CD4-positive, alpha-beta T cell treated with Interleukin-17A for 1 hour (primary cell): ENCODE data around the gene KRT83.

Experiments
- DNase-seq: peaks from one replicate; pipeline ENCODE4 v3.0.0-alpha.2; 2020

Gene KRT83

GRCh38 chr12:52285172-52285745, 35.9 kb downstream of the KRT83 start:
- no peak for DNase-seq

GRCh38 chr12:52284562-52285171, 36.5 kb downstream of the KRT83 start:
- no peak for DNase-seq

- no peak for DNase-seq
These were observed 40.2 kb downstream of the KRT83 start for GRCh38 chr12:52280796-52281560.

GRCh38 chr12:52280319-52280795, 40.8 kb downstream of the KRT83 start:
- no peak for DNase-seq

GRCh38 chr12:52279422-52280318, 41.5 kb downstream of the KRT83 start:
- DNase-seq = no peak

GRCh38 chr12:52278575-52279421, 42.4 kb downstream of the KRT83 start:
- peak; percentile 63 for DNase-seq

GRCh38 chr12:52277486-52278245, 43.5 kb downstream of the KRT83 start:
- DNase-seq = no peak

- no peak for DNase-seq
These were observed 45.5 kb downstream of the KRT83 start for GRCh38 chr12:52275686-52276085.

GRCh38 chr12:52274521-52275120, 46.6 kb downstream of the KRT83 start, which contains the start of gene KRT86:
Gene KRT86, plus strand, starts transcription at chr12:52274645. Its CDS starts 27,272 bp downstream, at chr12:52301917.
- DNase-seq = no peak

GRCh38 chr12:52271158-52271557, 50.0 kb downstream of the KRT83 start:
- no peak for DNase-seq

- DNase-seq = no peak
These were observed 50.6 kb downstream of the KRT83 start for GRCh38 chr12:52270541-52271070.

GRCh38 chr12:52268212-52268611, 53.0 kb downstream of the KRT83 start:
- DNase-seq = no peak

- DNase-seq = no peak
These were observed 53.5 kb downstream of the KRT83 start for GRCh38 chr12:52267699-52268098.

GRCh38 chr12:52267266-52267665, 53.9 kb downstream of the KRT83 start:
- DNase-seq = no peak

- no peak for DNase-seq
These were observed 54.7 kb downstream of the KRT83 start for GRCh38 chr12:52266514-52266913.

GRCh38 chr12:52264435-52264825, 56.8 kb downstream of the KRT83 start:
- no peak for DNase-seq
